Spleen (tissue), 11 donors: Measurements from ENCODE around the gene POU2AF2. TPM values are rescaled to one million over a fixed set of nuclear protein-coding genes. Genes with fewer than 3 reads are reported as not detected.

ENCODE experiments used
- DNase-seq: peaks from one replicate; pipeline ENCODE4 v3.0.0-alpha.2; 2020
- H3K27ac ChIP-seq, 8 donors: fragments of 200-600 bp; sonication (generic) in 7 of 8; 1 replicate in 4 of 8; 2 replicates in 4 of 8; pipeline versions ENCODE4 v1.5.0 to v1.8.0; 2016 to 2021; ENCODE audit warnings: inconsistent platforms in 4 of 8, mild to moderate bottlenecking in 4 of 8, moderate library complexity in 1 of 8
- H3K27me3 ChIP-seq, 7 donors: fragments of 200-600 bp; sonication (generic) in 6 of 7; replicated peaks in 1 of 7; 1 replicate in 4 of 7; 2 replicates in 3 of 7; pipeline versions ENCODE4 v1.5.0 to v1.8.0; 2016 to 2021; ENCODE audit warnings: inconsistent platforms in 3 of 7, mild to moderate bottlenecking in 1 of 7
- H3K36me3 ChIP-seq, 6 donors: fragments of 200-600 bp; sonication (generic) in 5 of 6; 1 replicate in 4 of 6; 2 replicates in 2 of 6; pipeline versions ENCODE4 v1.5.0 to v1.8.0; 2016 to 2021; ENCODE audit warnings: inconsistent platforms in 2 of 6
- H3K4me1 ChIP-seq, 6 donors: fragments of 200-600 bp; sonication (generic) in 5 of 6; 1 replicate in 3 of 6; 2 replicates in 3 of 6; pipeline versions ENCODE4 v1.5.0 to v1.8.0; 2016 to 2021; ENCODE audit warnings: inconsistent platforms in 3 of 6
- H3K4me3 ChIP-seq, 8 donors: fragments of 200-600 bp; sonication (generic) in 7 of 8; 1 replicate in 4 of 8; 2 replicates in 4 of 8; pipeline versions ENCODE4 v1.5.0 to v1.8.0; 2016 to 2021; ENCODE audit warnings: inconsistent platforms in 4 of 8, mild to moderate bottlenecking in 4 of 8, moderate library complexity in 2 of 8
- H3K9me3 ChIP-seq, 8 donors: fragments of 200-600 bp; sonication (generic) in 7 of 8; 1 replicate in 4 of 8; 2 replicates in 4 of 8; pipeline versions ENCODE4 v1.5.0 to v1.8.0; 2016 to 2021; ENCODE audit warnings: inconsistent platforms in 4 of 8
- POLR2A ChIP-seq, 3 donors: fragments of 450-650 bp; IDR thresholded peaks; one replicate each; pipeline ENCODE4 v1.5.1; 2017; ENCODE audit warnings: antibody characterized with exemption in 3 of 3, mild to moderate bottlenecking in 1 of 3
- POLR2AphosphoS5 ChIP-seq, 3 donors: sonication (generic); formaldehyde crosslinking; IDR thresholded peaks; one replicate each; pipeline ENCODE4 v1.5.1; 2017; ENCODE audit warnings: antibody characterized with exemption in 3 of 3
- WGBS, 5 donors: extraction: QIAGEN DNeasy Blood & Tissue Kit in 3 of 5; methylation state at CpG; one replicate each; pipeline versions ENCODE4 v1.1.5 to v1.1.7; 2013 to 2018; 5-methylcytosine and 5-hydroxymethylcytosine counted together
- intact Hi-C: fragments of 100-400 bp; cut with DNase I; formaldehyde crosslinking; loops from one replicate; pipeline ENCODE4 v1.15.0; 2023; ENCODE audit warnings: low total_unique reads
- polyA plus RNA-seq, 3 donors: library from polyadenylated mRNA; stranded (reverse); fragments of 200-250 nt; gene quantifications; one replicate each; pipeline ENCODE4 v1.2.1, GENCODE V29; 2013
- total RNA-seq, 7 donors: library from RNA; depleted of rRNA in 3 of 7; stranded (reverse); fragments of >200 nt in 3 of 7; fragmentation: NEBNext Ultra II Directional in 4 of 7; extraction: Animal tissue kit (Norgen Biotek cat#: 25700) in 4 of 7; gene quantifications; one replicate each; pipeline versions ENCODE4 v1.1.0 to v1.2.1, GENCODE V29; 2016 to 2021
- TF ChIP-seq, protein P1 (sequence below), 11 experiments: fragments of 200-600 bp in 7 of 11; fragments of 450-650 bp in 4 of 11; sonication (generic) in 4 of 11; IDR thresholded peaks in 8 of 11; conservative IDR thresholded peaks in 3 of 11; 1 replicate in 7 of 11; 2 replicates in 4 of 11; pipeline versions ENCODE4 v1.4.0 to v1.8.0; 2016 to 2021; ENCODE audit warnings: antibody characterized with exemption in 11 of 11, inconsistent platforms in 4 of 11, mild to moderate bottlenecking in 1 of 11
- donor health status: healthy with polysubstance abuse.
- donor health status: DM: no; HTN: no; CAD: no; lungs with moderate emphysema.
- donor health status: DM: no; HTN: no; CAD: no.
- donor health status: Bipolar disorder and iron deficiency.
- donor health status: healthy.
- donor health status: DM: no; HTN: no; CAD: no.
- donor health status: DM: yes; HTN: yes; CAD: no.

POU2AF2 gene
- total and polyA plus RNA-seq, 10 donors, result not detected

- H3K27me3 ChIP-seq, result peaks cover 0 to 22% (median 0%) of the 10 kb centered on the region in 7 donors
- H3K4me3 ChIP-seq, result no peak overlapping the region
- H3K9me3 ChIP-seq, result no peaks in the 10 kb centered on the region
- intact Hi-C loops, result no loop called here
- 73 to 82% (median 78%) methylated on average over 5 of the region's 5 CpGs for WGBS, 5 donors
- H3K27ac ChIP-seq, result no peak overlapping the region
- no peaks in the 10 kb centered on the region for H3K36me3 ChIP-seq
- no peak for DNase-seq
- no peaks in the 10 kb centered on the region for H3K4me1 ChIP-seq
- no peak for TF ChIP-seq POLR2AphosphoS5 (IDR thresholded peaks at IDR 0.05)
- no peak for TF ChIP-seq POLR2A (IDR thresholded peaks at IDR 0.05)
- TF ChIP-seq, protein P1, sequence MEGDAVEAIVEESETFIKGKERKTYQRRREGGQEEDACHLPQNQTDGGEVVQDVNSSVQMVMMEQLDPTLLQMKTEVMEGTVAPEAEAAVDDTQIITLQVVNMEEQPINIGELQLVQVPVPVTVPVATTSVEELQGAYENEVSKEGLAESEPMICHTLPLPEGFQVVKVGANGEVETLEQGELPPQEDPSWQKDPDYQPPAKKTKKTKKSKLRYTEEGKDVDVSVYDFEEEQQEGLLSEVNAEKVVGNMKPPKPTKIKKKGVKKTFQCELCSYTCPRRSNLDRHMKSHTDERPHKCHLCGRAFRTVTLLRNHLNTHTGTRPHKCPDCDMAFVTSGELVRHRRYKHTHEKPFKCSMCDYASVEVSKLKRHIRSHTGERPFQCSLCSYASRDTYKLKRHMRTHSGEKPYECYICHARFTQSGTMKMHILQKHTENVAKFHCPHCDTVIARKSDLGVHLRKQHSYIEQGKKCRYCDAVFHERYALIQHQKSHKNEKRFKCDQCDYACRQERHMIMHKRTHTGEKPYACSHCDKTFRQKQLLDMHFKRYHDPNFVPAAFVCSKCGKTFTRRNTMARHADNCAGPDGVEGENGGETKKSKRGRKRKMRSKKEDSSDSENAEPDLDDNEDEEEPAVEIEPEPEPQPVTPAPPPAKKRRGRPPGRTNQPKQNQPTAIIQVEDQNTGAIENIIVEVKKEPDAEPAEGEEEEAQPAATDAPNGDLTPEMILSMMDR (IDR thresholded peaks at IDR 0.05 in 8 of 11, conservative IDR thresholded peaks at IDR 0.05 in 3 of 11), result no peak
Measured at GRCh38 chr11:111253630-111254029, 8.1 kb downstream of the POU2AF2 start.

- no peak for DNase-seq
- Histone ChIP-seq H3K27ac (no peak overlapping the region), H3K4me3 (no peak overlapping the region), H3K4me1 (no peaks in the 10 kb centered on the region), H3K27me3 (peaks cover 0 to 11% (median 0%) of the 10 kb centered on the region in 7 donors), H3K36me3 (no peaks in the 10 kb centered on the region), H3K9me3 (no peaks in the 10 kb centered on the region)
- WGBS, 5 donors, result 61 to 81% (median 75%) methylated on average over 4 of the region's 4 CpGs
- TF ChIP-seq, protein P1 (IDR thresholded peaks at IDR 0.05 in 8 of 11, conservative IDR thresholded peaks at IDR 0.05 in 3 of 11), result no peak
- no peak for TF ChIP-seq POLR2AphosphoS5 (IDR thresholded peaks at IDR 0.05)
- no peak for TF ChIP-seq POLR2A (IDR thresholded peaks at IDR 0.05)
- intact Hi-C loops, result no loop called here
Measured at GRCh38 chr11:111258046-111258445, 12.5 kb downstream of the POU2AF2 start.

- H3K4me3 ChIP-seq, result no peak overlapping the region
- TF ChIP-seq POLR2AphosphoS5 (IDR thresholded peaks at IDR 0.05), result no peak
- TF ChIP-seq, protein P1 (IDR thresholded peaks at IDR 0.05 in 8 of 11, conservative IDR thresholded peaks at IDR 0.05 in 3 of 11), result no peak
- no peak for TF ChIP-seq POLR2A (IDR thresholded peaks at IDR 0.05)
- no peaks in the 10 kb centered on the region for H3K36me3 ChIP-seq
- WGBS, 5 donors, result 91 to 95% (median 91%) methylated on average over 4 of the region's 4 CpGs
- no peaks in the 10 kb centered on the region for H3K4me1 ChIP-seq
- no peaks in the 10 kb centered on the region for H3K9me3 ChIP-seq
- intact Hi-C loops, result no loop called here
- DNase-seq, result no peak
- peaks cover 0 to 12% (median 0%) of the 10 kb centered on the region in 7 donors for H3K27me3 ChIP-seq
- no peak overlapping the region for H3K27ac ChIP-seq
Measured at GRCh38 chr11:111259896-111260295, 14.4 kb downstream of the POU2AF2 start.

GRCh38 chr11:111260811-111261210 is 15.3 kb downstream of the POU2AF2 start:
- H3K36me3 ChIP-seq, result no peaks in the 10 kb centered on the region
- no peak for DNase-seq
- 68 to 84% (median 69%) methylated on average over 4 of the region's 4 CpGs for WGBS, 5 donors
- no peaks in the 10 kb centered on the region for H3K9me3 ChIP-seq
- intact Hi-C loops, result no loop called here
- H3K27ac ChIP-seq, result no peak overlapping the region
- H3K27me3 ChIP-seq, result peaks cover 0 to 12% (median 0%) of the 10 kb centered on the region in 7 donors
- no peak for TF ChIP-seq POLR2AphosphoS5 (IDR thresholded peaks at IDR 0.05)
- TF ChIP-seq, protein P1 (IDR thresholded peaks at IDR 0.05 in 8 of 11, conservative IDR thresholded peaks at IDR 0.05 in 3 of 11), result no peak
- TF ChIP-seq POLR2A (IDR thresholded peaks at IDR 0.05), result no peak
- H3K4me3 ChIP-seq, result no peak overlapping the region
- no peaks in the 10 kb centered on the region for H3K4me1 ChIP-seq
